T-helper 2 cell (primary cell): ENCODE measurements around the gene CCDC144A.
"Not testable (repeated sequence)": the region's sequence is repeated elsewhere in the genome, so short reads cannot be mapped to it uniquely, and the experiment has no call there.

Source experiments
- DNase-seq, 5 experiments: peaks; one replicate each; pipeline versions ENCODE4 v3.0.0 to v3.0.0-alpha.2; 2012 to 2022
- total RNA-seq, 2 donors: gene quantifications; one replicate each; lab custom pipeline; 2026; lab: John Stamatoyannopoulos, UW

CCDC144A gene, protein sequence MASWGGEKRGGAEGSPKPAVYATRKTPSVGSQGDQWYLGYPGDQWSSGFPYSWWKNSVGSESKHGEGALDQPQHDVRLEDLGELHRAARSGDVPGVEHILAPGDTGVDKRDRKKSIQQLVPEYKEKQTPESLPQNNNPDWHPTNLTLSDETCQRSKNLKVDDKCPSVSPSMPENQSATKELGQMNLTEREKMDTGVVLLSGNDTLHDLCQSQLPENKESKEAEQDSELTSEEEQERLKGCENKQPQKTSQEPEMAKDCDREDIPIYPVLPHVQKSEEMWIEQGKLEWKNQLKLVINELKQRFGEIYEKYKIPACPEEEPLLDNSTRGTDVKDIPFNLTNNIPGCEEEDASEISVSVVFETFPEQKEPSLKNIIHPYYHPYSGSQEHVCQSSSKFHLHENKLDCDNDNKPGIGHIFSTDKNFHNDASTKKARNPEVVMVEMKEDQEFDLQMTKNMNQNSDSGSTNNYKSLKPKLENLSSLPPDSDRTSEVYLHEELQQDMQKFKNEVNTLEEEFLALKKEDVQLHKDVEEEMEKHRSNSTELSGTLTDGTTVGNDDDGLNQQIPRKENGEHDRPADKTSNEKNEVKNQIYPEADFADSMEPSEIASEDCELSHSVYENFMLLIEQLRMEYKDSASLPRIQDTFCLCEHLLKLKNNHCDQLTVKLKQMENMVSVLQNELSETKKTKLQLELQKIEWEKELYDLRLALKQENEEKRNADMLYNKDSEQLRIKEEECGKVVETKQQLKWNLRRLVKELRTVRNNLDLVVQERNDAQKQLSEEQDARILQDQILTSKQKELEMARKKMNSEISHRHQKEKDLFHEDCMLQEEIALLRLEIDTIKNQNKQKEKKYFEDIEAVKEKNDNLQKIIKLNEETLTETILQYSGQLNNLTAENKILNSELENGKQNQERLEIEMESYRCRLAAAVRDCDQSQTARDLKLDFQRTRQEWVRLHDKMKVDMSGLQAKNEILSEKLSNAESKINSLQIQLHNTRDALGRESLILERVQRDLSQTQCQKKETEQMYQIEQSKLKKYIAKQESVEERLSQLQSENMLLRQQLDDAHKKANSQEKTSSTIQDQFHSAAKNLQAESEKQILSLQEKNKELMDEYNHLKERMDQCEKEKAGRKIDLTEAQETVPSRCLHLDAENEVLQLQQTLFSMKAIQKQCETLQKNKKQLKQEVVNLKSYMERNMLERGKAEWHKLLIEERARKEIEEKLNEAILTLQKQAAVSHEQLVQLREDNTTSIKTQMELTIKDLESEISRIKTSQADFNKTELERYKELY (N-terminal part only)
- 2.8 to 14.6 reads per million in 2 donors for total RNA-seq

DNA sequence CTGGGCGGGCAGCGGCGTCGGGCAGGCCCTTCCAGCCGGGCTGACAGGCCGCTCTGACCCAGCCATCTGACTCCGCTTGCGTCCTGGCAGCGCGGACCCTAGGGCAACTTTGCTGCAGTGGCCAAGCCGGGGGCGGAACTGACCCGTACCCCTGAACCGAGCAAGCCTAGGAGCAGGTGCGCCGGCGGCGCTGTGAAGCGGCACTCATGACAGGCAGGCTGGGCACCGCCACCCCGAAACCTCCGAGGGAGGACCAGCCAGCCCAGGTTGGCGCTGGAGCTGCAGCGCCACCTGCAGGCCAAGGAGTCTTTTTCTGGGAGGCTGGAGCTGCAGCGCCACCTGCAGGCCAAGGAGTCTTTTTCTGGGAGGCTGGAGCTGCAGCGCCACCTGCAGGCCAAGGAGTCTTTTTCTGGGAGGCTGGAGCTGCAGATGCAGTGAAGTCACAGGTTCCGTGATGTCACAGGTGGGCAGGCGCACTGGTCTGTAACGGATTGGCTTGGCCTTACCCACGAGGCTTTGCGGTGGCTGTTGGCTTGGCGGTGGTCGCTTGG, at the start of gene CCDC144A:
TSS of gene CCDC144A (plus strand) at position 511 of the 551 bp plus-strand sequence. CDS start 160 bp downstream, outside the sequence.
- DNase-seq: peak in 4 of 5 experiments; percentile 25 to 64 (median 46)

DNA sequence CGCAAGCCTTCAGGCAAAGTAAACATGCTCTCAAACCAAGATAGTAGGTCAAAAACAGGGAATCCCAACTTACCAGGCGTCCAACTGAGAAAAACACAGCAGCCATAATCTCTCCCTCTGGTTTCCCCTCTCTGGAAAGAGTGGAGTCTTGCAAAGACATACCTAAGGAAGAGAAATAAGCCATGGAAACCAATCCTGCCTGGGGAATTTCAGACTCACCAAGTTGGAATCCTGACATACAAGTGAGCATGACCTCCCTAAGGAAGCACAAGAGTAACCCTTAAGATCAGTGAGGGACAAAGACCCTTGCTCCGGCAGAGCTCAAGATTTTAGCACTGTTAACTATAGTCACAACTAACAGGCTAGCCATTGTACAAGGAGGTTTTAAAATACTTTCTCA, 40.5 kb upstream of the CCDC144A start:
- no peak for DNase-seq

DNA sequence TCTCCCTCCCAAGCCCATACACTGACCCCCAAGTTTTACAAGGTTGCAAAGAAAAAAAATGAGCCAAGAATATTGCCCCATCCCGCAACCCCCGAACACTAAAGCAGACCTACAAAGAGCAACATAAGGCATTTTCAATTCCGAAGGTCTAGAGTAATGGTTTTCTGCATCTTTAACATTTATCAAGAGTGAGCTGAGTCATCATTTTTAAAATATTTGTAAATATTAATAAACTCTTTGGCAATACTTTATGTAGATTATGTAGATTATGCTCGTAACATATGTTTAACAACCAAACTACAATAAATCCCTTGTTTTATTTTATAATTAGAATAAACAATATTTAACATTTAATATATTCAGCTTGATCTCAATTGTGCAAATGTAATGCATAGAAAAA, 37.8 kb upstream of the CCDC144A start:
- no peak for DNase-seq

DNA sequence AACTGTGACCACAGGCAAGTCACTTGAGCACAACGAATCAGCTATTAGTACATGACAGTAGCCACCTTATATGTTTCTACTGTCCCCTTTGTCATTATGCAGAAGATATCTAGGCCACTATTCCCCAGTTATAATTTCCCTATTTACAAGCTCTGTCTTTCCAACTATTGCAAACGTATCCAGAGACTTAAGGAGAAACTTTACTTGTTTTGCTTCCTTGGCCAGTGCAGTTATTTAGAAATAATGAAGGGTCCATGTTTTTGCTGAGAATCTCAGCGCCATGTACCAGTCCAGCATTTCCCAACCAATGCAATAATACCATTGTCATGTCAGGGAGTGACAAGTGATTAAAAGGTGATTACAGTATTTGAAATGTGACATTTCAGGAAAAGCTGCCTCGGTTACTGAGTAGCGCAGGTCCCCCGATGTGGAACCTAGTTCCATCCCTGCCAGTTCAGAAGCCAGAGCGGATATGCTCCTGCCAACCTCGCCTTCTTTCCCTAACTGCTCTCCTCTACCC, 37.1 kb upstream of the CCDC144A start:
- DNase-seq: no peak

DNA sequence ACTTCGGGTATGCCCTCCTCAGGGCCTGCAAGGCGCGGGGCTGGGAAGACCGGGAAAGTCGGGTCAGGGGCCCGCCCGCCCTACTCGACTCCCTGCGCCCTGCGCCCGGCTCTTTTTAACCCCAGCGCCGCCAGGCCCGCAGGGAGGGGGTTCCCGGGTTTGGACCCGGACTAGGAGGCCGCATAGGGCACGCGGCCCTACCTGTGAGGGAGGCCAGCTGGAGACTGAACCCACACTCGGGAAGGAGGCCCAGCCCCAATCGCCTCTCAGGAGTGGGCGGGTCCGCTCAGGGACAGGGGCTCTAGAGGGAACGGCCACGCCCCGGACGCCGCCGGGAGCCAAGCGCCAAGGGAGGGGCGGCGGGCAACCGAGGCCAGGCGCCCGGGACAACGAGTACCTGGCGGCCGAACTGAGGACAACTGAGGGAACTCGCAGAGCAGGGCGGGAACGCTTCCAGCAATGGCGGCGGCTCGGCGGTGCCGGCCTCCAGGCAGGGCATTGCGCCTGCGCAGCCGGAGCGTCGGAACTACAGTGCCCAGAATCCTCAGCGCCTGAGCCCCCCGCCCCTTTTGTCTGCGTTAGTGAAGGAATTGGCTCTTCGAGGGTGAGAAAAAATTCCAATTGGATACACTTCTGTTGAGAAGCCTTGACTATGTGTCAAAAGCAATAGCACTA, 36.5 kb upstream of the CCDC144A start, which contains the start of gene ZNF624:
TSS of gene ZNF624 (minus strand) at position 484 of the 675 bp plus-strand sequence.
- DNase-seq: peak; percentile 67 to 87 (median 80)

DNA sequence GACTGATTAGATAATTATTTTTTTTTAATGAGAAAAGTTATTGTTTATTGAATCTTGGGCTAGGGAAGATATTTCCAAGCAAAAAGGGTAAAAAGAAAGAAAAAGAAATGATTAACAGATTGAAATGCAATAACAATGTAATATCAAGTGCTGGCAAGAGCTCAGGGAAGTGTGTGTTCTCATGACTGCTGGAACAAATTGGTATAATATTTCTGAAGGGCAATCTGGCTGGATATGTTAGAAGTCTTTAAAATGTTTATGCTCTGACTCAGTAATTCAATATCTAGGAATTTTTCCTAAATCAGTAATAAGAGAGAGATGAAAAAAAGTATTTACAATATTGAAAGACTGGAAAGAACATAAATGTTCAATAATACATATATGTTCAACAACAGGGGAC, 28.8 kb upstream of the CCDC144A start:
- no peak for DNase-seq

DNA sequence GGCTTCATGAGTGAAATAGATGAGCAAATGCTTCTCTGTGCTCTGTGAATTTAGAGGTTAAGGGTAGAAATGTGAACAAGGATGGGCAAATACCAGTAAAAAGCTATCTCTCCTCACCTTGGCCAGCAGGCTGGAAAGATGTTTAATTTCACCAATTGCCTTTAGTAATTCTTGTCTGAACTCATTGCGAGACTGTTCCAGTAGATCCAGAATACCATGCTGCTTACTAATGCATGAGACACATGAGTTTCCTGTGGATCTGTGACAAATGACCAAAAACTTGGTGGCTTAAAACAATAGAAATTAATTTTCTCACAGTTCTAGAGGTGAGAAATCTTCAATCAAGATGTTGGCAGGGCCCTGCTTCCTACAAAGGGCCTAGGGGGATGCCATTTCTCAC, 27.1 kb upstream of the CCDC144A start:
- DNase-seq: no peak

DNA sequence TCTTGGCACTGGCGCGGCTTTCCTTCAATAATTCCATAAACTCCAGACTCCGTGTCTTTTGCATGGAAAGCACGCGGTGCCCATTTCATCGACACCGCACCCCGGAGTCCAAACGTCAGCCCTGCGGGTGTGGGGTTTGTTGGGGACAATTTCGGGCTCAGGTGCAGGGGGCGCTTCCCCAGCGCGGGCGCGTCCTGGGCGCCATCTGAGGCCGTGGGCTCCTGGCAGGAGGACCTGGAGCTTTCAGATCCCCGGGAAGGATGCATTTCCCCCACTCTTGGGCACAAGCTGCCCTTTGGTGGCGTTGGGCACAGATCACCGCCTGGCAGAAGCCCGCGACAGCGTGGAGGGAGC, 23.5 kb upstream of the CCDC144A start:
- DNase-seq: not testable (repeated sequence)

DNA sequence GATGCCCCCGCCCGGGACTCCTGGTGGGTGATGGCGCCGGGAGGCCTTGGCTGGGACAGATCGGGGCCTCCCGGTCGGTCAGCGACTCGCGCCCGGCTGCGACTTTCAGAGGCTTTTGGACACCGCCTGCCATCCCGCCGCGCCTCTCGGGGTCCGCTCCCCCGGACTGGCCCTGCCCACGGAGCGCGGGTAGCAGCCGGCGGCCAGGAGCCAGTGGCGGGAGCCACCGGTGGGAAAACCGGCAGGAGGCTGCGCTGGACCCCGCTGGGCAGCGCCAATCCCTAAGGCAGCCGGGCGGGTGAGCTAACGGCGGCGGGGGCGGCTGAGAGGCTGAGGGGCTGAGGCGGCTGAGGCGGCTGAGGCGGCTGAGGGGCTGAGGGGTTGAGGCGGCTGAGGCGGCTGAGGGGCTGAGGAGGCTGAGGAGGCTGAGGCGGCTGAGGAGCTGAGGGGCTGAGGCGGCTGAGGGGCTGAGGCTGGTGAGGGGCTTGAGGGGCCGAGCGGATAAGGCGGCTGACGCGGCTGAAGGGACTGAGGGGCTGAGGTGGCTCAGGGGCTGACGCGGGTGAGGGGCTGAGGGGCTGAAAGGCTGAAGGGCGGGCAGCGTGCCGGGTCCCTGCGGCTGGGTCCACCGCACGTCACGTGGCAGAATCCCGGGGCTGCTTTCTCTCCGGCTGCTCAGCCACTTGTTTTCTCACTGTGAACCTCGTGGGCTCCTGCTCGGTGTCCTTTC, 23.0 kb upstream of the CCDC144A start:
- DNase-seq: not testable (repeated sequence)

DNA sequence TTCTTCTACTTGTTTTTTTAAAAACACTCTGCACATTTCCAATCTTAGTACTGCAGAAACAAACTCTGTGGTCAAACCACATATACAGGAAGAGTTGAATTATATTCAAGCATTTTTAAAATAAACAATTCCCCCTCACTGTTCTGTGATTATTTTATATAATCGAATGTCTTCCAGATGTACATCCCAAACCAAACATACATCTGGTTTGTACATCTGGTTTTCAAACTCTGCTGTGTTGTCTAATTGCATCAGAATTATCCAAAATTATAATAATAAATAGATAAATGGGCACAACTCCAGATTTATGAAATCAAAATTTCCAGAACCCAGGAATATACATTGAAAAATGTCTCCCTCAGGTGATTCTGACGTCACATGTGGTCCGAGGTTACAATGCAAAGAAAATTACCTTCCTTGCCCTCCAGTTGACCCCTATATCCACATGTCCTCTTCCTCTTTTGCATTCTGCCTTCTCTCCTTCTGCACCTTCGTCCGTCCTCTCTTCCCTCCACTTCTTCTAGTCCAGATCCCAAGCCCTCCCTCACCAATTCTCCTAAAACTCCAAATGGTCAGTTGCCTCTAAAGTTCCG, 13.3 kb upstream of the CCDC144A start:
- DNase-seq: no peak

DNA sequence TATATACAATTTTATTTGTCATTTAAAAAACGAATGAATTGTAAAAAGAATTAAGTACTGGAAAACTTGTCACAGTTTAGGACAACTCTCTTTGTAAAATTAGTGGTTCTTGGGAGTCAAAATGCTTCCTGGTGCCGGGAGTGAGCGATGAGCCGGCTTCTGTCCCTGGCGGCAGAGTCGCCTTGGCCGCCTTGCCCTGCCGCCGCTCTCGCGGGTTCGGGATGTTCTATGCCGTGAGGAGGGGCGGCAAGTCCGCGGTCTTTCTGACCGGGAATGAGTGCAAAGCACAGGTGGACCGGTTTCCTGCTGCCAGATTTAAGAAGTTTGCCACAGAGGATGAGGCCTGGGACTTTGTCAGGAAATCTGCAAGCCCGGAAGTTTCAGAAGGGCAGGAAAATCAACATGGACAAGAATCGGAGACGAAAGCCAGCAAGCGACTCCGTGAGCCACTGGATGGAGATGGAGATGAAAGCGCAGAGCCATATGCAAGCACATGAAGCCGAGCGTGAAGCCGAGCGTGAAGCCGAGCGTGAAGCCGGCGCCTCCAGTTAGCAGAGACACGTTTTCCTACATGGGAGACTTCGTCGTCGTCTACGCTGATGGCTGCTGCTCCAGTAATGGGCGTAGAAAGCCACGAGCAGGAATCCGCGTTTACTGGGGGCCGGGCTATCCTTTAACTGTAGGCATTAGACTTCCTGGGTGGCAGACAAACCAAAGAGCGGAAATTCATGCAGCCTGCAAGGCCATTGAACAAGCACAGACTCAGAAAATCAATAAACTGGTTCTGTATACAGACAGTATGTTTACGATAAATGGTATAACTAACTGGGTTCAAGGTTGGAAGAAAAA, 6.5 kb upstream of the CCDC144A start:
- not testable (repeated sequence) for DNase-seq

DNA sequence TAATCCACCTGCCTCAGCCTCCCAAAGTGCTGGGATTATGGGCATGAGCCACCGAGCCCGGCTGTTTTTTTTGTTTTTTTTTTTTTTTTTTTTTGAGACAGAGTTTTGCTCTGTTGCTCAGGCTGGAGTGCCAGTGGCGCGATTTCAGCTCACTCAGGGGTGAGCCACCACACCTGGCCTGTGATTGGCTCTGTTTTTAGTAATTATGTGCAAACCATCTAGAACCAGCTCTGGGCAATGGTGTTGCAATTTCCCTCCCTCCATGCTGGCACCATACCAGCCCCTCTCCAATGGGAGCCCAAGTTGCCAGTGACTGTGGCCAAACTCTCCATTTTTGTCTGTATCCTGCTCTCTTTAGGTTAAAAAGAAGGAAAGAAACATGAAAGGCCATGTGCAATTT, 4.0 kb upstream of the CCDC144A start:
- not testable (repeated sequence) for DNase-seq

DNA sequence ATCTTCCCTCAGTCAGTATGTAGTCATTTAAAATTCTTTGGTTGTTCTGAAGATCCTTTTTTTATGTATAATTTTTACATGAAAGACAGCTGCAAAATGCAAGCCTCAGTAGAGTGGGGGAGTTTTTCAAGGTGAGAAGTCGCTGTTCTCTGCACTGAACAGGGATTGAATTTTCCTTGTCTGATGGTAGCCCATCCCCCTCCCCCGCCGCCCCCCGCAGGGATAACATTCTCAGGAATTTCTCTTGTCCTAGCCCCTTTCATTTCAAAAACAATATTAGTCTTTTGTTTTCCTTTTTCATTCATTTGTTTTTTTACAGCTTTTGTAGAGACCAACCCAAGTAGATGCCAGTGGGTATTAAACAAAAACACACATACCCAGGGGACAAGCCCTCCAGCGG, 2.9 kb upstream of the CCDC144A start:
- not testable (repeated sequence) for DNase-seq

DNA sequence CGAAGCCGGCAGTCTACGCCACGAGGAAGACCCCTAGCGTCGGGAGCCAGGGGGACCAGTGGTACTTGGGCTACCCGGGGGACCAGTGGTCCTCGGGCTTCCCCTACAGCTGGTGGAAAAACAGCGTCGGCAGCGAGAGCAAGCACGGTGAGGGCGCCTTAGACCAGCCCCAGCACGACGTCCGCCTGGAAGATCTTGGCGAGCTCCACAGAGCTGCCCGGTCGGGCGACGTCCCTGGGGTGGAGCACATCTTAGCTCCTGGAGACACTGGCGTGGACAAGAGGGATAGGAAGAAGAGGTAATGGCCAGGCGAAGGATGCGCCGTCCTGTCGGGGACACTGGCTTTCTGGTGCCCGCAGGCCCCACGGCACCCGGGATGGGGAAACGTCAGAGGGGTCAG, 406 bp downstream of the CCDC144A start:
- not testable (repeated sequence) for DNase-seq

DNA sequence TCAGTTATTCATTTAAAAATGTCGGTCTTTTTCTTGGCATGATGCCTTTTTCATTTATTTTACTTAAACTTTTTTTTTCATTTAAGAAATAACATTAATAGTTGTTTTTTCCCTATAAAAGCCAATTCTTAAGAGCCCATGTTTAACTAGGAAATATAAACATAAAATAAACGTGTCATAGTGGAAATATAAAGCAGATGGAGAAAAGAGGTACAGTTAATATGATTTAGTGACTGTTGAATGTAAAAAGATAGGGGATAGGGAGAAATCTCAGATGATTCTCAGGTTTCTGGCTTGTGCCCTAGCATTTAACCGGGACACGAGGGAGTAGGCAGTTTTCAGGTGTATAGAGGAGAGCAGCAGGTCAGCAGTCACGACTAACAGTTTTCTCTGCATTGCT, 7.6 kb downstream of the CCDC144A start:
- not testable (repeated sequence) for DNase-seq

DNA sequence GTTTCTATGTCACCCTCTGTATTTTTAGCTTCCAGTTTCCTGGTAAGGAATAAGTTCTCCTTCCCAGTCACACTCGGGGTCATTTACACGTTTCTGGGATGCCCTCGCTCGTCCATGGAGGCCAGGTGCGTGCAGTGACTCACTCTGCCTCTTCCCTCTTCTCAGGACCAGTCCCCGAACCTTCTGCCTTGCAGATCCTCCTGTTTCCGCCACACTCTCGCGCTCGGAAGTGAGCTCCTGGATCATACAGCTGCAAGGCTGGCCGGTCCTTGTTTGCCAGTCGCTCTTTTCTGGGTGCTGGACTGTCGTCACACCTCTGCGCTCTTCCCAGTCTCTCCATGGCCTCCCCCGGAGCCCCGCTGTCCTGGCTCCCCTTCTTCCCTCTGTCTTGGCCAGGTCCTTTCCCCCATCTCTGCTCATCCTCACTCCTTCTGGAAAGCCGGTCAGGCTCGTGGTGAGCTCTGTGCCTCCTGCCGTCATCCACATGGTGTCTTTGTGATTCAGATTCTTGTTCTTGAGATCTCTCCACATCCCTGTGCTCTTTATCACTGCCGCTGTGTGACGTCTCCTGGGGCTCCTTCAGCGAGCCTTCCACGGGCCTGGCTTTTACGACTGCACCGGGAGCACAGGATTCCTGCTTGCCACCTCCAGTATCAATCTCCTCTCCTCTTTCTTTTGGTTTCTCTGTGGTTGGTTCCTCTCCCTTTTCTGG, 55.6 kb downstream of the CCDC144A start:
- not testable (repeated sequence) for DNase-seq

DNA sequence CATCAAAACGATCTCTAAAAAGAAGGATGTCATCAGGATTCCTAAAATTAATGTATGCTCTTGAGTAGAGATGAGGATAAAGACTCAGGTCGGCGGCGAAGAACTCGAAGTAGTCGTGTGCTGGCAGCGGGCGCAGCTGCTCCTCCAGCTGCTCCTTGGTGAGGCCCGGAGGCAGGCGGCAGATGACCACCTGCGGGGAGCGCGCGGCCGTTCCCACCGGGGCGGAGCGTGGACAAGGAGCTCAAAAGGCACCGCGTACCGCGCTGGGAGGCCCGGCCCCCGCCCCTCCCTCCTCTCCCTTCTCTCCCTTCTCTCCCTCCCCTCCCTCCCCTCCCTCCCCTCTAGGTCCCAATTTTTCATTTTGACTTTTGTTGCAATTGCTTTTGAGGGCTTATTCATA, 56.5 kb downstream of the CCDC144A start:
- DNase-seq: not testable (repeated sequence)

DNA sequence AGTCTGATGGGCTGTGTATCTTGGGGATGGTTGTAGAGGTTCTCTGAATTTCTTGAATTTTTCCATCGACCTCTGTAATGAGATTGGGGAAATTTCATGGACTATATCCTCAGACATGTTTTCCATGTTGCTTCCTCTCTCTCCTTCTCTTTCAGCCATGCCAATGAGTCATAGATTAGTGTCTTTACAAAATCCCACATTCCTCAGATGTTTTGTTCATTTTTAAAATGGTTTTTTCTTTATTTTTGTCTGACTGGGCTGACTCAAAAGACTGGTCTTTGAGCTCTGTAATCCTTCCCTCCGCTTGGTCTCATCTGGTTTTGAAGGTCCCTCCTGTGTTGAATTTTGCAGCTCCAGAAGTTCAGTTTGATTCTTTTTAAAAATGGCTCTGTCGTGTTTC, 60.5 kb downstream of the CCDC144A start:
- not testable (repeated sequence) for DNase-seq
